ENCODE results near the gene TOP1. TPM values are rescaled to one million over a fixed set of nuclear protein-coding genes. Genes with fewer than 3 reads are reported as not detected.
A peak's percentile ranks its signal among the peaks of the same experiment; 100 is the strongest.

Gene TOP1
- total RNA-seq, 1 donor from 2014 or later: 9.4 TPM

DNA sequence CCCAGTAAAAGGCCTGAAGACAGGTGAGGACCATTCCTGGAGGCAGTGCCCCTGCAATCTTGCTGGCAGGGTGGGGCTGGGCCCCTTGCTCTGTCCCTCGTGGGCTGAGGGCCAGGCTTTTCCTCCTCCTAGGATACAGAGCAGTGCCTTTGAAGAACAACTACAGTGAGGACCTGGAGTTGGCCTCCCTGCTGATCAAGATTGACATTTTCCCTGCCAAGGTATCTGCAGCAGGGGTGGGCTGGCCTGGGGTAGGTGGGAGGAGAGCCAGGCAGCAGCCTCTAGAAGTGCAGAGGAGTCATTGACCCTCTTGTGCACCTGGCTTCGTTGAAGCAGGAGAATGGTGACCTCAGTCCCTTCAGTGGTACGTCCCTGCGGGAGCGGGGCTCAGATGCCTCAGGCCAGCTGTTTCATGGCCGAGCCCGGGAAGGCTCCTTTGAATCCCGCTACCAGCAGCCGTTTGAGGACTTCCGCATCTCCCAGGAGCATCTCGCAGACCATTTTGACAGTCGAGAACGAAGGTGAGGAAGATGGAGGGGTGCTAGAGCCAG is 145.2 kb downstream of the TOP1 start:
- TF ChIP-seq, protein P1, sequence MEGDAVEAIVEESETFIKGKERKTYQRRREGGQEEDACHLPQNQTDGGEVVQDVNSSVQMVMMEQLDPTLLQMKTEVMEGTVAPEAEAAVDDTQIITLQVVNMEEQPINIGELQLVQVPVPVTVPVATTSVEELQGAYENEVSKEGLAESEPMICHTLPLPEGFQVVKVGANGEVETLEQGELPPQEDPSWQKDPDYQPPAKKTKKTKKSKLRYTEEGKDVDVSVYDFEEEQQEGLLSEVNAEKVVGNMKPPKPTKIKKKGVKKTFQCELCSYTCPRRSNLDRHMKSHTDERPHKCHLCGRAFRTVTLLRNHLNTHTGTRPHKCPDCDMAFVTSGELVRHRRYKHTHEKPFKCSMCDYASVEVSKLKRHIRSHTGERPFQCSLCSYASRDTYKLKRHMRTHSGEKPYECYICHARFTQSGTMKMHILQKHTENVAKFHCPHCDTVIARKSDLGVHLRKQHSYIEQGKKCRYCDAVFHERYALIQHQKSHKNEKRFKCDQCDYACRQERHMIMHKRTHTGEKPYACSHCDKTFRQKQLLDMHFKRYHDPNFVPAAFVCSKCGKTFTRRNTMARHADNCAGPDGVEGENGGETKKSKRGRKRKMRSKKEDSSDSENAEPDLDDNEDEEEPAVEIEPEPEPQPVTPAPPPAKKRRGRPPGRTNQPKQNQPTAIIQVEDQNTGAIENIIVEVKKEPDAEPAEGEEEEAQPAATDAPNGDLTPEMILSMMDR (IDR thresholded peaks at IDR 0.05): no peak
- Histone ChIP-seq H3K36me3 (peaks cover 35 to 54% of the 10 kb centered on the region in 2 donors), H3K27ac (peak overlapping the region; percentile 82 to 83), H3K4me3 (no peak overlapping the region), H3K27me3 (no peaks in the 10 kb centered on the region), H3K9me3 (no peaks in the 10 kb centered on the region), H3K4me1 (peaks cover 14 to 61% of the 10 kb centered on the region in 2 donors)
- DNase-seq (ENCODE audit: low spot score in 2 of 2): peak in 1 of 2 donors; percentile 60
- intact Hi-C loops (cut with DNase I): loop anchor here (1.0 to 5.0 kb wide), 4 partner anchors 37 to 238 kb away; partner anchors contain the start of genes LPIN3 and PLCG1

Other genes starting within 250 kb of the TOP1 start
- 168 TPM for gene PLCG1, start 108.7 kb downstream of the TOP1 start, total RNA-seq